ENCODE data around the gene COX7A2.

Gene COX7A2

DNA sequence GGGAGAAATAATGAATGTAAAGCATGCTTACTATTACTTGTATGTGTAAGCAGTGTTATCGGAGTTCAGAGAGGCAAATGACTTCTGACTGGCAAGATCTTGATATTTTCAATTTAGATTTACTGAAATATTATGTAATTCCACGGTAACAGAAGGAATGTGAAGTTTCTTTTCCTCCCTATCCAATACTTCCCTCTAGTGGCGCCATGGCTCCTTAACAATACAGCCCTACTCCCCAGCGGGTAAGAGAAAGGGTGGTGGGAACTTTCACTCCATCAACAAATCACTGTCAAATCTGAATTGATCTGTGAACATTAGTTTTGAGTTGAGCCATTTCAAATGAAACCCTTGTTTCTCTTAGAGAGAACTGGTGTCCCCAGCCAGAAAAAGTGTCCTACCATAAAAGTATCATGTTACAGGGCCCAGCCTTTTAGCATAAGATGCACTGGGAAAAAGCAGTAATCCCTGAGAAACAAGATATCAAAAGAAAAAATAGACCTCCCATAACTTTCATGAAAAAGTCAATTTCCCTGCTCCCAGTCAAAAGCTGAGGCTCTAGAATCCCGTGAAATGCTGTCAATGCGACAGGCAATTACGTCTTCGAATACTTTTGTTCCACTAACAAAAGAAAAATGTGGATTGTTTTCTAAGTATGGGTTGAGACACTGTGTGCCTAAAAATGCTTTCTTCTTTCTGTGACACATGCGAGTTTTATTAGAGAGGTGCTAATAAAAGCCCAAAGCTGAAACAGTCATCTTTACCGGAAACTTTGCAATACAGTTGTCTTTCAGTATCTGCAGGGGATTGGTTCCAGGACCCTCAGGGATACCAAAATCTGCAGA, 12.9 kb downstream of the COX7A2 start:
- peak overlapping the region; percentile 58 for H2AFZ ChIP-seq
- H3K27ac ChIP-seq: no peak overlapping the region
- no peaks in the 10 kb centered on the region for H3K4me1 ChIP-seq
- no peaks in the 10 kb centered on the region for H3K79me2 ChIP-seq
- no peaks in the 10 kb centered on the region for H3K27me3 ChIP-seq (ENCODE audit: control insufficient read depth, insufficient read depth, low read length)
- no peak overlapping the region for H3K9ac ChIP-seq
- H3K36me3 ChIP-seq (ENCODE audit: control insufficient read depth, insufficient read depth, low read length): no peaks in the 10 kb centered on the region
- TF ChIP-seq CTCF (IDR thresholded peaks at IDR 0.05): peak; percentile 57
- H3K4me2 ChIP-seq (ENCODE audit: low read length): peak overlapping the region; percentile 37
- no peaks in the 10 kb centered on the region for H3K9me3 ChIP-seq (ENCODE audit: control insufficient read depth, low read length)
- no peak overlapping the region for H3K4me3 ChIP-seq (ENCODE audit: low read depth, low read length)

- Histone ChIP-seq H3K27ac (no peak overlapping the region), H3K4me1 (no peaks in the 10 kb centered on the region), H2AFZ (no peak overlapping the region), H3K4me3 (ENCODE audit: low read depth, low read length) (no peak overlapping the region), H3K9ac (no peak overlapping the region), H3K36me3 (ENCODE audit: control insufficient read depth, insufficient read depth, low read length) (no peaks in the 10 kb centered on the region), H3K27me3 (ENCODE audit: control insufficient read depth, insufficient read depth, low read length) (no peaks in the 10 kb centered on the region), H3K79me2 (no peaks in the 10 kb centered on the region), H3K9me3 (ENCODE audit: control insufficient read depth, low read length) (no peaks in the 10 kb centered on the region), H3K4me2 (ENCODE audit: low read length) (no peak overlapping the region)
- TF ChIP-seq CTCF (IDR thresholded peaks at IDR 0.05): no peak
Observed at GRCh38 chr6:75224303-75224926, 19.2 kb downstream of the COX7A2 start.

DNA sequence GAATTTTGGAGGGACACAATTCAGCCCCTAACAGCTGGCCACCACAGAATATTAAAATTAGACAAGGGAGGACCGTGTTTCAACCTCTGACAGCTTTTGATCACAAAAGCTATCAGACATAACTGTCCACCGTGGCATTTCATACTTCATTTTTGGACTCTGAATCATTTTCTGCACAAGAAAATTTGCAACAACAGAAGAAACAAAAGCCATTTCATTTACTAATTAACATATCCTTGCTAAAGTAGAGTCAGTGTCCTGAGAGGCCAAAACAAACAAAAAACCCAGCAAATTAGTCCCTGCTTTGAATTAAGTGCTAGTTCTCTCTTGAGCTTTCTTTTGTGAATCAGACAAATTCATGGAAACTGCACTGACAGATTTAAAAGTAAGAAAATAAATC, 20.2 kb downstream of the COX7A2 start:
- Histone ChIP-seq H3K4me1 (no peaks in the 10 kb centered on the region), H3K4me3 (ENCODE audit: low read depth, low read length) (no peak overlapping the region), H2AFZ (no peak overlapping the region), H3K27ac (no peak overlapping the region), H3K9me3 (ENCODE audit: control insufficient read depth, low read length) (no peaks in the 10 kb centered on the region), H3K27me3 (ENCODE audit: control insufficient read depth, insufficient read depth, low read length) (no peaks in the 10 kb centered on the region), H3K9ac (no peak overlapping the region), H3K4me2 (ENCODE audit: low read length) (no peak overlapping the region), H3K36me3 (ENCODE audit: control insufficient read depth, insufficient read depth, low read length) (no peaks in the 10 kb centered on the region), H3K79me2 (no peaks in the 10 kb centered on the region)
- TF ChIP-seq CTCF (IDR thresholded peaks at IDR 0.05): no peak

DNA sequence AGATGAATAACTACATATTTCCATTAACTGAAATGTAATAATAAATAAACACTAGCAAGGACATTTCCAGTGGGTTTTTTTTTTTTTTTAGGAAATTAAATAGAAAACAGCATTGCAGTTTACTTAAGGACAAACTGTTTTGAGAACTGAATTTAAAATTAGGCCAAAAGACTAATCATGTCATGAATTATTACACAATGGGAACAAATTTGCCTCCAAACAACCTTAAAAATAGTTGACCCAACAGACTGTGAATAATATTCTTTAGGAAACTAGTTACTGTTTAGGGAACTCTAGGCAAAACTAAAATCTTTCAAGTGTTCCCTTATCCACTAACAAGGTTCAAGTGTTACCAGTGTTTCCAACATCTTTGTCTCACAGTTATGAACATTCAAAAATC, 21.3 kb downstream of the COX7A2 start:
- Histone ChIP-seq H3K9ac (no peak overlapping the region), H3K36me3 (ENCODE audit: control insufficient read depth, insufficient read depth, low read length) (no peaks in the 10 kb centered on the region), H3K9me3 (ENCODE audit: control insufficient read depth, low read length) (no peaks in the 10 kb centered on the region), H3K79me2 (no peaks in the 10 kb centered on the region), H3K4me1 (no peaks in the 10 kb centered on the region), H3K4me2 (ENCODE audit: low read length) (no peak overlapping the region), H2AFZ (no peak overlapping the region), H3K27me3 (ENCODE audit: control insufficient read depth, insufficient read depth, low read length) (no peaks in the 10 kb centered on the region), H3K27ac (no peak overlapping the region), H3K4me3 (ENCODE audit: low read depth, low read length) (no peak overlapping the region)
- TF ChIP-seq CTCF (IDR thresholded peaks at IDR 0.05): no peak
